ENCODE data around the gene SLC30A7. TPM values are rescaled to one million over a fixed set of nuclear protein-coding genes. Genes with fewer than 3 reads are reported as not detected.
"Not testable (repeated sequence)": the region's sequence is repeated elsewhere in the genome, so short reads cannot be mapped to it uniquely, and the experiment has no call there.

The SLC30A7 gene
- total RNA-seq, 4 donors from 2014 or later = 16.1 to 21.6 (median 18.4) TPM

DNA sequence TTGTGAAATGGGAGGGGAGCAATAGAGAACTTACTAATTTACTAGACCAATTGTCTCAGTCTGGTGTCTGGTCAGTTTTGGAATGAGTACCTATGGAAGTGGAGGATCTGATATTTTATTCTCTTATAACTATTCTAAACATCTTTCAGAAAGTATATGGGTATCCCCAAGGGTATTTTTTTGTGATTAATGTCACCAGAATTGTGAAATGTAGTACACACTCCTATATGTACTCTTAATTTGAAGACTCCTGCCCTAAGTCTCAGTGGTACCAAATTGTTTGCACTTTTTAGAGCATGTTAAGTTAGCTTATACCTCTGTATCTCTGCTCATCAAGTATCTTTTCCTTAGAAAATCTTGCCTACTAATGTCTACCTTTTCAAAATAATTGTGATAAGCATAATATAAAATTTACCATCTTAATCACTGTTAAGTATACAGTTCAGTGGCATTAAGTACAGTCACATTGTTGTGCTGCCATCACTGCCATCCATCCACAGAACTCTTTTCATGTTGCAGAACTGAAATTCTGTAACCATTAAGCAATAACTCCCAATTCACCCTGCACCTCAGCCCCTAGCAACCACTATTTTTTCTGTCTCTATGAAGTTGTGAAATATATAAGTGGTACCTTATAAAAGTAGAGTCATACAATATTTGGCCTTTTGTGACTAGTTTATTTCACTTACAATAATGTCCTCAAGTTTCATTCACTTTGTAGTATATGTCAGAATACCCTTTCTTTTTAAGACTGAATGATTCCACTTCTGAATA, 40.5 kb downstream of the SLC30A7 start:
- DNase-seq (ENCODE audit: low spot score in 2 of 2) = no peak
- no peak overlapping the region for H3K4me3 ChIP-seq (ENCODE audit: low read depth, poor library complexity, severe bottlenecking)
- TF ChIP-seq, protein P1, sequence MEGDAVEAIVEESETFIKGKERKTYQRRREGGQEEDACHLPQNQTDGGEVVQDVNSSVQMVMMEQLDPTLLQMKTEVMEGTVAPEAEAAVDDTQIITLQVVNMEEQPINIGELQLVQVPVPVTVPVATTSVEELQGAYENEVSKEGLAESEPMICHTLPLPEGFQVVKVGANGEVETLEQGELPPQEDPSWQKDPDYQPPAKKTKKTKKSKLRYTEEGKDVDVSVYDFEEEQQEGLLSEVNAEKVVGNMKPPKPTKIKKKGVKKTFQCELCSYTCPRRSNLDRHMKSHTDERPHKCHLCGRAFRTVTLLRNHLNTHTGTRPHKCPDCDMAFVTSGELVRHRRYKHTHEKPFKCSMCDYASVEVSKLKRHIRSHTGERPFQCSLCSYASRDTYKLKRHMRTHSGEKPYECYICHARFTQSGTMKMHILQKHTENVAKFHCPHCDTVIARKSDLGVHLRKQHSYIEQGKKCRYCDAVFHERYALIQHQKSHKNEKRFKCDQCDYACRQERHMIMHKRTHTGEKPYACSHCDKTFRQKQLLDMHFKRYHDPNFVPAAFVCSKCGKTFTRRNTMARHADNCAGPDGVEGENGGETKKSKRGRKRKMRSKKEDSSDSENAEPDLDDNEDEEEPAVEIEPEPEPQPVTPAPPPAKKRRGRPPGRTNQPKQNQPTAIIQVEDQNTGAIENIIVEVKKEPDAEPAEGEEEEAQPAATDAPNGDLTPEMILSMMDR (IDR thresholded peaks at IDR 0.05) = no peak
- TF ChIP-seq POLR2A (IDR thresholded peaks at IDR 0.05) = no peak
- intact Hi-C loops (cut with DNase I; ENCODE audit: low total_unique reads) = no loop called here

DNA sequence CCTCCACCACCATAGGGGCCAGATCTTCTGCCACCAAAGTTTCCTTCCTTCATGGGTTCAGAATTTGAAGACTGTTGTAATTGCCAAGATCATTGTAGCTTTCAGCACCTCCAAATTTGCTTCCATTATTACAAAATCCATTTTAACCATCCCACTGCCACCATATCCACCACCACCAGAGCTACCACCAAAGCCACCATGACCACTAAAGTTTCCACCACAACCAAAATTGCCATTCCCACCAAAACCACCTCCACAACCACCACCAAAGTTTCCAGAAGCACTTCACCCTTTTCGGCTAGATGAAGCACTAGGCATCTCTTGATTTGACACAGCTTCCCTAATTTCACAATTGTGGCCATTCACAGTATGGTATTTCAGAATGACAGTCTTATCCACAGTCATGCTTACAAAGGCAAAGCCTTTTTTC, 45.2 kb downstream of the SLC30A7 start:
- H3K4me3 ChIP-seq (ENCODE audit: low read depth, poor library complexity, severe bottlenecking) = no peak overlapping the region
- no peak for DNase-seq (ENCODE audit: low spot score in 2 of 2)
- 74 to 92% methylated on average over 1 of the region's 1 CpG for WGBS, 2 donors
- TF ChIP-seq POLR2A (IDR thresholded peaks at IDR 0.05) = no peak
- TF ChIP-seq, protein P1 (IDR thresholded peaks at IDR 0.05) = no peak
- intact Hi-C loops (cut with DNase I; ENCODE audit: low total_unique reads) = no loop called here

DNA sequence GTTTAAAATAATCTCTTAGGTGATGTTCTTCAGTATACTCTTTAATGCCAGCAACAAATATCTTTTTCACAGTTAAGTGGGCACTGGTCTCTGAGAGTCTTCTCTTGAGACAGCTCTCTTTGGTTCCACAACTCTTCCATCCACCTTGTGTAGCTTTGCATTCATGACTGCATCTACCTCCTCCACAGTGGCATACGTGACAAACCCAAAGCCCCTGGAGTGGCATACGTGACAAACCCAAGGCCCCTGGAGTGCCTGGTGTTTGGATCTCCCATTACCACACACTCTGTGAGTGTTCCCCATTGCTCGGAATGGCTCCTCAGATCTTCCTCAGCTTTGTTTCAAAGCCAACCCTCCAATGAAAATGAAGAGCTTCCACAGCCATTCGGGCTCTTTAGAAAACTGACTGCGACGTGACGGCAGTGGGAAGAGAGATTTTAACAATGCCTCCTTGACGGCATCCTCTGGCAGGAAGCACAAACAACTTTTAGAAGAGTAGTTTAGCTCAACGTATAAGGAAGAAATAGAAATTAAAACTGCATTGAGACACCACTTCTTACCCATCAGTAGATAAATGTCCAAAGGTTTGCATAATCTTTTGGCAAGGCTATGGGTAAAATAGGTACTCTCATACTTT, 45.8 kb downstream of the SLC30A7 start:
- DNase-seq (ENCODE audit: low spot score in 2 of 2) = no peak
- WGBS, 2 donors = 90 to 96% methylated on average over 9 of the region's 9 CpGs
- intact Hi-C loops (cut with DNase I; ENCODE audit: low total_unique reads) = no loop called here

DNA sequence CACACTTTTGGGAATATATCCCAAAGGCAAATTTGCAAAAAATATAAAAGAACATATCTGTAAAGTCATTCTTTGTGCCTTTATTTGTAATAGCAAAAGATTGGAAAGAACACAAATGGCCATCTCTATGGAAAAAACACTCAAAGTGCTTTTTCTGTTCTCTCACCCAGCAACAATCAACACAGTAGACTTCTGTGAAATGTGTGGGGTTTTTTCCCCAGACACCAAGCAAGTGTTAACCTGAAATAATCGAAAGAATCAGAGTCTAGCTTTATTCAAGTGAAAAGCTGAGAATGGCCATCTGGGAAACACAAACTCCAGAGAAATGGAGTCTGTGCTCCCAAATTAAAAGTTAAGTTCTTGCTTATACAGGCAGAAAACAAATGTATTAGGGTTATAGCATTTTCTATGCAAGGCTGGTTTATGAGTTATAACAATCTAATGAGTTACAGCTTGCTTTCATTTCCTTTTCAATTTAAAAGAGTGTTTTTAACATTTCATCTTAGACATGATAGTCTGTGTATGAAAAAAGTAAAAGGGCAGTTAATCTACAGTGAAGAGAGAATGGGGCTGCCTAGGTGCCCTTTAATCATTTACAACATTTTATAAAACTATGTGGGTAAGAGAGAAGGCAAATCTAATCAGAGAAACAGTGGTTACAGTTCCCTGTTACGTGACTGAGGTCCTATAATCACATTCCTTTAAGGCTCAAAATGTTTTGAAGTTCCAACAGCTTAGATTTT, 46.6 kb downstream of the SLC30A7 start:
- TF ChIP-seq, protein P1 (IDR thresholded peaks at IDR 0.05) = no peak
- TF ChIP-seq POLR2A (IDR thresholded peaks at IDR 0.05) = no peak
- no peak overlapping the region for H3K4me3 ChIP-seq (ENCODE audit: low read depth, poor library complexity, severe bottlenecking)
- intact Hi-C loops (cut with DNase I; ENCODE audit: low total_unique reads) = no loop called here
- WGBS, 2 donors = 76 to 82% methylated on average over 2 of the region's 2 CpGs
- no peak for DNase-seq (ENCODE audit: low spot score in 2 of 2)

More for the DNA sequence above, 45.8 kb downstream of the SLC30A7 start:
- H3K4me3 ChIP-seq (ENCODE audit: low read depth, poor library complexity, severe bottlenecking) = no peak overlapping the region
- TF ChIP-seq, protein P1 (IDR thresholded peaks at IDR 0.05) = no peak
- TF ChIP-seq POLR2A (IDR thresholded peaks at IDR 0.05) = no peak

DNA sequence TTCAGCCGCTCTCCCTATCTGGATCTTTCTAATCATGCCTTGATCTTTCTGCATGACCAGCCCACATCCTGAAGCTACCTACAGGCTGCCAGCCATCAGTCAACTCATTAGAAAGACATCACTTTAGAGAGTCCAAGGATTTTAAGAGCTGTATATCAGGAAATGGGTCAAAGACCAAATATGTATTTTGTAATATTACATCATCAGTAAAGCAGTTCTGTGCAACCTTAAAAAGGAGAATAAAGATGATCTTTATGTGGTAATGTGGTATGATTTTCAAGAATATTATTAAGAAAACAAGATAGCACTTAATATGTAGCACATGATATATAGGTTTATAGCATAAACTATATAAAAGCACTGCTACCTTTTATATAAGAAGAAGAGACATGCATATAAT, 47.6 kb downstream of the SLC30A7 start:
- intact Hi-C loops (cut with DNase I; ENCODE audit: low total_unique reads) = no loop called here
- 84 to 94% methylated on average over 1 of the region's 1 CpG for WGBS, 2 donors

DNA sequence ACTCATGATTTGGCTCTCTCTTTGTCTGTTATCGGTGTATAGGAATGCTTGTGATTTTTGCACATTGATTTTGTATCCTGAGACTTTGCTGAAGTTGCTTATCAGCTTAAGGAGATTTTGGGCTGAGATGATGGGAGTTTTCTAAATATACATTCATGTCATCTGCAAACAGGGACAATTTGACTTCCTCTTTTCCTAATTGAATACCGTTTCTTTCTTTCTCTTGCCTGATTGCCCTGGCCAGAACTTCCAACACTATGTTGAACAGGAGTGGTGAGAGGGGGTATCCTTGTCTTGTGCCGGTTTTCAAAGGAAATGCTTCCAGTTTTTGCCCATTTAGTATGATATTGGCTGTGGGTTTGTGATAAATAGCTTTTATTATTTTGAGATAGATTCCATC, 50.2 kb downstream of the SLC30A7 start:
- intact Hi-C loops (cut with DNase I; ENCODE audit: low total_unique reads); DNase-seq (ENCODE audit: low spot score in 2 of 2); H3K4me3 ChIP-seq (ENCODE audit: low read depth, poor library complexity, severe bottlenecking): not testable (repeated sequence)
- 92 to 95% methylated on average over 3 of the region's 3 CpGs for WGBS, 2 donors

More for the DNA sequence above, 47.6 kb downstream of the SLC30A7 start:
- DNase-seq (ENCODE audit: low spot score in 2 of 2) = no peak
- no peak for TF ChIP-seq POLR2A (IDR thresholded peaks at IDR 0.05)
- TF ChIP-seq, protein P1 (IDR thresholded peaks at IDR 0.05) = no peak
- no peak overlapping the region for H3K4me3 ChIP-seq (ENCODE audit: low read depth, poor library complexity, severe bottlenecking)

DNA sequence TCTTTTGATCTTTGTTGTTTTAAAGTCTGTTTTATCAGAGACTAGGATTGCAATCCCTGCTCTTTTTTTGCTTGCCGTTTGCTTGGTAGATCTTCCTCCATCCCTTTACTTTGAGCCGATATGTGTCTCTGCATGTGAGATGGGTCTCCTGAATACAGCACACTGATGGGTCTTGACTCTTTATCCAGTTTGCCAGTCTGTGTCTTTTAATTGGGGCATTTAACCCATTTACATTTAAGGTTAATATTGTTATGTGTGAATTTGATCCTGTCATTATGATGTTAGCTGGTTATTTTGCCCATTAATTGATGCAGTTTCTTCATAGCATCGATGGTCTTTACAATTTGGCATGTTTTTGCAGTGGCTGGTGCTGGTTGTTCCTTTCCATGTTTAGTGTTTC, 51.9 kb downstream of the SLC30A7 start:
- 98 to 100% methylated on average over 3 of the region's 3 CpGs for WGBS, 2 donors
- H3K4me3 ChIP-seq (ENCODE audit: low read depth, poor library complexity, severe bottlenecking); DNase-seq (ENCODE audit: low spot score in 2 of 2); intact Hi-C loops (cut with DNase I; ENCODE audit: low total_unique reads): not testable (repeated sequence)

DNA sequence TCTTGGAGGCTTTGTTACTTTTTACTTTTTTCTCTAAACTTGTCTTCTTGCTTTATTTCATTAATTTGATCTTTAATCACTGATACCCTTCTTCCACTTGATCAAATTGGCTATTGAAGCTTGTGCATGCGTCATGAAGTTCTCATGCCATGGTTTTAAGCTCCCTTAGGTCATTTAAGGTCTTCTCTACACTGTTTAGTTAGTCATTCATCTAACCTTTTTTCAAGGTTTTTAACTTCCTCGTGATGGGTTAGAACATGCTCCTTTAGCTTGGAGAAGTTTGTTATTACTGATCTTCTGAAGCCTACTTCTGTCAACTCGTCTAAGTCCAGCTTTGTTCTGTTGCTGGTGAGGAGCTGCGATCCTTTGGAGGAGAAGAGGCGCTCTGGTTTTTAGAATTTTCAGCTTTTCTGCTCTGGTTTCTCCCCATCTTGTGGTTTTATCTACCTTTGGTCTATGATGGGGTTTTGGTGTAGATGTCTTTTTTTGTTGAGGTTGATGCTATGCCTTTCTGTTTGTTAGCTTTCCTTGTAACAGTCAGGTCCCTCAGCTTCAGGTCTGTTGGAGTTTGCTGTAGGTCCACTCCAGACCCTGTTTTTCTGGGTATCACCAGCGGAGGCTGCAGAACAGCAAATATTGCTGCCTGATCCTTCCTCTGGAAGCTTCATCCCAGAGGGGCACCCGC, 53.0 kb downstream of the SLC30A7 start:
- WGBS, 2 donors = 92% methylated on average over 7 of the region's 7 CpGs
- DNase-seq (ENCODE audit: low spot score in 2 of 2); intact Hi-C loops (cut with DNase I; ENCODE audit: low total_unique reads); H3K4me3 ChIP-seq (ENCODE audit: low read depth, poor library complexity, severe bottlenecking): not testable (repeated sequence)

Measured in lower leg skin (tissue), 4 donors.